IMR-90 (cell line): ENCODE data around the gene MMP20. TPM values are rescaled to one million over a fixed set of nuclear protein-coding genes. Genes with fewer than 3 reads are reported as not detected.
A peak's percentile ranks its signal among the peaks of the same experiment; 100 is the strongest.

Source experiments
- ATAC-seq: fragments of 200-7000 bp; cut with Tn5 transposase; 2 replicates; pipeline ENCODE4 v1.9.1; 2020; ENCODE audit warnings: low read depth, mild to moderate bottlenecking, moderate library complexity
- BruUV-seq: library from RNA; stranded (reverse); fragments of 400-500 nt; replicated peaks from 2 replicates; lab custom pipeline; 2021; lab: Mats Ljungman, UMichigan
- CTCF ChIA-PET: fragments of 300-600 bp; formaldehyde crosslinking; extraction: SDS; loops from one replicate; lab custom pipeline; 2021; ENCODE audit warnings: antibody characterized with exemption; lab: Yijun Ruan, JAX
- POLR2A ChIA-PET: fragments of 300-600 bp; sonication (Branson Sonifier 250); formaldehyde crosslinking; loops from one replicate; lab custom pipeline; 2022; ENCODE audit warnings: antibody characterized with exemption; ENCODE audit not compliant: unreplicated experiment; lab: Charles Lee
- DNase-seq: peaks from one replicate; pipeline ENCODE4 v3.0.0; 2013
- H2AFZ ChIP-seq: replicated peaks from 2 replicates; pipeline ENCODE3; 2013; ENCODE audit warnings: low read length, mild to moderate bottlenecking; ENCODE audit not compliant: poor library complexity
- H2AK5ac ChIP-seq: 2 replicates; pipeline ENCODE4 v1.6.1; 2013; ENCODE audit warnings: low read depth, low read length, inconsistent platforms
- H2AK9ac ChIP-seq: replicated peaks from 2 replicates; pipeline ENCODE3; 2013; ENCODE audit warnings: mild to moderate bottlenecking, low read depth, low read length, moderate library complexity; ENCODE audit not compliant: poor library complexity
- H2BK120ac ChIP-seq: 2 replicates; pipeline ENCODE4 v1.6.1; 2013; ENCODE audit warnings: low read depth, low read length, inconsistent platforms
- H2BK15ac ChIP-seq: 3 replicates; pipeline ENCODE4 v1.6.1; 2013; ENCODE audit warnings: low read depth, low read length, inconsistent platforms
- H2BK20ac ChIP-seq: 2 replicates; pipeline ENCODE4 v1.6.1; 2013; ENCODE audit warnings: low read depth, mild to moderate bottlenecking, inconsistent platforms, low read length, moderate library complexity
- H2BK5ac ChIP-seq: 2 replicates; pipeline ENCODE4 v1.6.1; 2013; ENCODE audit warnings: mild to moderate bottlenecking, low read depth, low read length, inconsistent platforms; ENCODE audit not compliant: poor library complexity, severe bottlenecking
- H3K14ac ChIP-seq: replicated peaks from 2 replicates; pipeline ENCODE4 v1.6.1; 2013; ENCODE audit warnings: low read depth, low read length, inconsistent platforms
- H3K18ac ChIP-seq: 2 replicates; pipeline ENCODE4 v1.6.1; 2013; ENCODE audit warnings: low read depth, low read length, control low read depth
- H3K23ac ChIP-seq: 2 replicates; pipeline ENCODE4 v1.6.1; 2013; ENCODE audit warnings: low read depth, low read length, inconsistent platforms
- H3K27ac ChIP-seq: 2 replicates; pipeline ENCODE4 v1.5.1; 2013; ENCODE audit warnings: mild to moderate bottlenecking, control low read depth, low read length; ENCODE audit not compliant: insufficient read depth
- H3K27me3 ChIP-seq: 2 replicates; pipeline ENCODE4 v1.6.1; 2013; ENCODE audit warnings: low read length; ENCODE audit not compliant: control insufficient read depth, insufficient read depth
- H3K36me3 ChIP-seq: 2 replicates; pipeline ENCODE4 v1.6.1; 2013; ENCODE audit warnings: low read length, mixed read lengths; ENCODE audit not compliant: control insufficient read depth, insufficient read depth
- H3K4ac ChIP-seq: 2 replicates; pipeline ENCODE4 v1.6.1; 2013; ENCODE audit warnings: low read depth, low read length, inconsistent platforms
- H3K4me1 ChIP-seq: 2 replicates; pipeline ENCODE4 v1.6.1; 2013; ENCODE audit warnings: low read length, mixed read lengths; ENCODE audit not compliant: control insufficient read depth, insufficient read depth
- H3K4me2 ChIP-seq: 2 replicates; pipeline ENCODE4 v1.6.1; 2013; ENCODE audit warnings: low read depth, mild to moderate bottlenecking, control low read depth, low read length, moderate library complexity
- H3K4me3 ChIP-seq: 2 replicates; pipeline ENCODE4 v1.5.1; 2013; ENCODE audit warnings: low read depth, mild to moderate bottlenecking, control low read depth, low read length, moderate library complexity; ENCODE audit not compliant: insufficient read depth
- H3K56ac ChIP-seq: 2 replicates; pipeline ENCODE4 v1.6.1; 2013; ENCODE audit warnings: low read length, inconsistent platforms; ENCODE audit not compliant: insufficient read depth; ENCODE audit errors: extremely low read depth
- H3K79me1 ChIP-seq, 2 experiments: 2 replicates each; pipeline ENCODE4 v1.6.1; 2013; ENCODE audit warnings: low read length in 2 of 2, inconsistent platforms in 1 of 2, low read depth in 1 of 2
- H3K9ac ChIP-seq: 2 replicates; pipeline ENCODE4 v1.6.1; 2013; ENCODE audit warnings: low read depth, low read length, control low read depth
- H3K9me1 ChIP-seq: 2 replicates; pipeline ENCODE4 v1.6.1; 2013; ENCODE audit warnings: low read length, inconsistent platforms; ENCODE audit not compliant: insufficient read depth
- H3K9me3 ChIP-seq: 2 replicates; pipeline ENCODE4 v1.6.1; 2013; ENCODE audit warnings: low read length; ENCODE audit not compliant: control insufficient read depth, insufficient read depth
- H4K20me1 ChIP-seq: 2 replicates; pipeline ENCODE4 v1.6.1; 2013; ENCODE audit warnings: low read length, inconsistent platforms; ENCODE audit not compliant: insufficient read depth
- H4K5ac ChIP-seq: 2 replicates; pipeline ENCODE4 v1.6.1; 2013; ENCODE audit warnings: mild to moderate bottlenecking, low read depth, low read length, control low read depth
- H4K8ac ChIP-seq, 2 experiments: 2 replicates each; pipeline ENCODE4 v1.6.1; 2013; ENCODE audit warnings: low read depth in 2 of 2, low read length in 2 of 2, control low read depth in 1 of 2, inconsistent platforms in 1 of 2
- H4K91ac ChIP-seq: 2 replicates; pipeline ENCODE4 v1.6.1; 2013; ENCODE audit warnings: low read depth, low read length, inconsistent platforms; ENCODE audit not compliant: insufficient read depth
- CEBPB ChIP-seq: IDR thresholded peaks from 2 replicates; pipeline ENCODE4 v1.6.1; 2012; ENCODE audit warnings: low read depth, low read length, improper control_type of control experiment
- ELK1 ChIP-seq: fragments of 150-350 bp; IDR thresholded peaks from 2 replicates; pipeline ENCODE4 v1.6.1; 2016; ENCODE audit warnings: low read depth, mild to moderate bottlenecking, low read length, moderate library complexity, borderline replicate concordance
- FOS ChIP-seq: fragments of 150-350 bp; IDR thresholded peaks from 2 replicates; pipeline ENCODE4 v1.6.1; 2016; ENCODE audit warnings: low read depth, low read length
- MAFK ChIP-seq: IDR thresholded peaks from 2 replicates; pipeline ENCODE4 v1.6.1; 2012; ENCODE audit warnings: low read depth, low read length, improper control_type of control experiment
- MAZ ChIP-seq: IDR thresholded peaks from 2 replicates; pipeline ENCODE4 v1.6.1; 2012; ENCODE audit warnings: low read depth, mild to moderate bottlenecking, low read length, improper control_type of control experiment, moderate library complexity, borderline replicate concordance
- MXI1 ChIP-seq: IDR thresholded peaks from 2 replicates; pipeline ENCODE4 v1.6.1; 2012; ENCODE audit warnings: low read depth, mild to moderate bottlenecking, low read length, moderate library complexity, borderline replicate concordance
- NFE2L2 ChIP-seq: fragments of 150-350 bp; IDR thresholded peaks from 2 replicates; pipeline ENCODE4 v1.6.1; 2016; ENCODE audit warnings: low read depth, mild to moderate bottlenecking, low read length
- WGBS, 2 experiments: methylation state at CpG; one replicate each; pipeline versions ENCODE4 v1.1.5 to v1.1.7; 2013; ENCODE audit warnings: missing lambda C conversion rate in 2 of 2; ENCODE audit not compliant: insufficient read length in 1 of 2; ENCODE audit errors: extremely low coverage in 2 of 2; 5-methylcytosine and 5-hydroxymethylcytosine counted together
- dilution Hi-C: fragments of 300-500 bp; cut with HindIII; formaldehyde crosslinking; loops from one replicate; pipeline ENCODE4 v1.14.3; 2018; ENCODE audit warnings: low sequenced_read_pairs; ENCODE audit not compliant: unreplicated experiment
- in situ Hi-C: fragments of 300-500 bp; cut with MboI; formaldehyde crosslinking; loops from 3 replicates; pipeline ENCODE4 v1.14.3; 2019; ENCODE audit warnings: low sequenced_read_pairs, inconsistent platforms, mixed read lengths
- intact Hi-C: fragments of 100-400 bp; cut with micrococcal nuclease; formaldehyde crosslinking; loops from 2 replicates; pipeline ENCODE4 v1.10.0; 2022
- polyA plus RNA-seq, 3 experiments: library from polyadenylated mRNA; depleted of rRNA; stranded (reverse); fragments of >200 nt; gene quantifications; 2 replicates each; pipeline ENCODE4 v1.2.3, GENCODE V29; 2012; ENCODE audit warnings: low replicate concordance in 1 of 3
- total RNA-seq: library from RNA; depleted of rRNA; stranded (reverse); fragments of >200 nt; gene quantifications from 2 replicates; pipeline ENCODE4 v1.2.3, GENCODE V29; 2012
- TF ChIP-seq, protein P1 (sequence below): fragments of 150-350 bp; IDR thresholded peaks from 2 replicates; pipeline ENCODE4 v1.6.1; 2017; ENCODE audit warnings: mild to moderate bottlenecking, antibody characterized with exemption, low read length, low read depth
- TF ChIP-seq, protein P2 (sequence below): conservative IDR thresholded peaks from 2 replicates; pipeline ENCODE4 v1.5.1; 2012; ENCODE audit warnings: mild to moderate bottlenecking, low read depth, low read length, improper control_type of control experiment

Gene MMP20
- total and polyA plus RNA-seq, 2 of the 4 experiments (the other 2 are of a cell fraction), result not detected

DNA sequence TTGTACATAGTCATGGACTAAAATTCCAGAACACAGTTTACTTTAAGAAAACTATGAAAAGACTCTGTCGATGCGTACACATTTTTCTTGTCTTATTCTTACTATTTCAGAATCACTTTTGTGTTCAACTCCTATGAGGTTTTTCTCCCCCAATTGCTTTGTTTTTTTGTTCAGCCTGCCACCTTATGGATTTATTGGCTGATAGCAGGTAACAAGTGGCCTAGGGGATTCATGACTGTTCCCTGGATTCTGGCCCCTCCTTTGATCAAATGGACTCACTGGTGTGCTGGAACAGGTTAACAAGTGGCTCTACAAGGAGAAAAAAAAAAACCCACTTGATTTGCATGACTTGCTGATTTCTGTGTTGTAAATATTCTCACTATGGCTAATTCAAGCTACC, 10.6 kb downstream of the MMP20 start:
- H3K4me2 ChIP-seq, result no peak overlapping the region
- ChIA-PET CTCF (interaction anchor here (0.6 to 1.6 kb wide), 3 partner anchors 15 to 329 kb away, joined by 3 to 5 read pairs (median 3); no protein-coding TSS in a partner anchor), POLR2A (no interaction called here)
- no peaks in the 10 kb centered on the region for H3K79me1 ChIP-seq
- H2AK5ac ChIP-seq, result no peak overlapping the region
- H3K4me3 ChIP-seq, result no peak overlapping the region
- no peak overlapping the region for H4K5ac ChIP-seq
- H4K8ac ChIP-seq, result no peak overlapping the region
- H2AK9ac ChIP-seq, result no peak overlapping the region
- peaks cover 8% of the 10 kb centered on the region; the same call in 1 of the 2 replicates for H3K9me1 ChIP-seq
- H3K9me3 ChIP-seq, result no peaks in the 10 kb centered on the region
- TF ChIP-seq FOS (no peak), MAFK (no peak), MXI1 (no peak), NFE2L2 (no peak), MAZ (no peak), ELK1 (no peak), CEBPB (no peak)
- TF ChIP-seq, protein P1, sequence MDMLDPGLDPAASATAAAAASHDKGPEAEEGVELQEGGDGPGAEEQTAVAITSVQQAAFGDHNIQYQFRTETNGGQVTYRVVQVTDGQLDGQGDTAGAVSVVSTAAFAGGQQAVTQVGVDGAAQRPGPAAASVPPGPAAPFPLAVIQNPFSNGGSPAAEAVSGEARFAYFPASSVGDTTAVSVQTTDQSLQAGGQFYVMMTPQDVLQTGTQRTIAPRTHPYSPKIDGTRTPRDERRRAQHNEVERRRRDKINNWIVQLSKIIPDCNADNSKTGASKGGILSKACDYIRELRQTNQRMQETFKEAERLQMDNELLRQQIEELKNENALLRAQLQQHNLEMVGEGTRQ, result no peak
- TF ChIP-seq, protein P2, sequence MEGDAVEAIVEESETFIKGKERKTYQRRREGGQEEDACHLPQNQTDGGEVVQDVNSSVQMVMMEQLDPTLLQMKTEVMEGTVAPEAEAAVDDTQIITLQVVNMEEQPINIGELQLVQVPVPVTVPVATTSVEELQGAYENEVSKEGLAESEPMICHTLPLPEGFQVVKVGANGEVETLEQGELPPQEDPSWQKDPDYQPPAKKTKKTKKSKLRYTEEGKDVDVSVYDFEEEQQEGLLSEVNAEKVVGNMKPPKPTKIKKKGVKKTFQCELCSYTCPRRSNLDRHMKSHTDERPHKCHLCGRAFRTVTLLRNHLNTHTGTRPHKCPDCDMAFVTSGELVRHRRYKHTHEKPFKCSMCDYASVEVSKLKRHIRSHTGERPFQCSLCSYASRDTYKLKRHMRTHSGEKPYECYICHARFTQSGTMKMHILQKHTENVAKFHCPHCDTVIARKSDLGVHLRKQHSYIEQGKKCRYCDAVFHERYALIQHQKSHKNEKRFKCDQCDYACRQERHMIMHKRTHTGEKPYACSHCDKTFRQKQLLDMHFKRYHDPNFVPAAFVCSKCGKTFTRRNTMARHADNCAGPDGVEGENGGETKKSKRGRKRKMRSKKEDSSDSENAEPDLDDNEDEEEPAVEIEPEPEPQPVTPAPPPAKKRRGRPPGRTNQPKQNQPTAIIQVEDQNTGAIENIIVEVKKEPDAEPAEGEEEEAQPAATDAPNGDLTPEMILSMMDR, result 0 out of 2 replicates have a peak, but pooled peaks have one; percentile 4
- no peaks in the 10 kb centered on the region for H4K20me1 ChIP-seq
- H4K91ac ChIP-seq, result no peak overlapping the region
- no peak overlapping the region for H3K9ac ChIP-seq
- no peak overlapping the region for H2BK120ac ChIP-seq
- H2BK20ac ChIP-seq, result no peak overlapping the region
- H3K4me1 ChIP-seq, result no peaks in the 10 kb centered on the region; the same call in 1 of the 2 replicates
- no peak overlapping the region for H3K18ac ChIP-seq
- no peak overlapping the region for H2BK5ac ChIP-seq
- peak overlapping the region; percentile 52; the same call in 1 of the 2 replicates for H3K4ac ChIP-seq
- ATAC-seq, result no peak
- dilution Hi-C loops, result no loop called here
- H3K23ac ChIP-seq, result no peak overlapping the region
- H3K27ac ChIP-seq, result no peak overlapping the region
- WGBS, 2 experiments, result no CpG with 5 or more reads among the region's 2 CpGs
- no peak for DNase-seq
- H2AFZ ChIP-seq, result no peak overlapping the region
- no peak overlapping the region for H2BK15ac ChIP-seq
- intact Hi-C loops, result no loop called here
- in situ Hi-C loops, result no loop called here
- BruUV-seq, result no TSS peak
- no peak overlapping the region for H3K56ac ChIP-seq
- H3K36me3 ChIP-seq, result no peaks in the 10 kb centered on the region
- no peaks in the 10 kb centered on the region for H3K27me3 ChIP-seq
- no peak overlapping the region for H3K14ac ChIP-seq
